Measurements from ENCODE around the gene DACT2. TPM values are rescaled to one million over a fixed set of nuclear protein-coding genes. Genes with fewer than 3 reads are reported as not detected.
"Not testable (repeated sequence)": the region's sequence is repeated elsewhere in the genome, so short reads cannot be mapped to it uniquely, and the experiment has no call there.

DACT2 gene
- total and polyA plus RNA-seq, 2 experiments from 2014 or later = 0.32 to 0.71 TPM

- H3K27me3 ChIP-seq = peaks cover 45% of the 10 kb centered on the region
Measured at GRCh38 chr6:168318090-168318489, 1.5 kb downstream of the DACT2 start.

GRCh38 chr6:168315596-168315995, 4.0 kb downstream of the DACT2 start:
- no peak for DNase-seq (ENCODE audit: low read depth in 1 of 2, low spot score in 1 of 2)
- TF ChIP-seq CTCF (IDR thresholded peaks at IDR 0.05; ENCODE audit: low read depth, low read length) = no peak
- H3K27me3 ChIP-seq = peaks cover 37% of the 10 kb centered on the region
- no peak overlapping the region for H3K4me3 ChIP-seq
- H3K36me3 ChIP-seq = no peaks in the 10 kb centered on the region
- no peaks in the 10 kb centered on the region for H3K4me1 ChIP-seq (ENCODE audit: low read depth)
- H3K27ac ChIP-seq = no peak overlapping the region
- H3K9me3 ChIP-seq (ENCODE audit: low read depth) = no peaks in the 10 kb centered on the region

More at GRCh38 chr6:168318090-168318489, 1.5 kb downstream of the DACT2 start:
- H3K4me1 ChIP-seq (ENCODE audit: low read depth) = no peaks in the 10 kb centered on the region
- H3K4me3 ChIP-seq = no peak overlapping the region
- no peaks in the 10 kb centered on the region for H3K36me3 ChIP-seq
- H3K27ac ChIP-seq = no peak overlapping the region
- no peak for DNase-seq (ENCODE audit: low read depth in 1 of 2, low spot score in 1 of 2)
- H3K9me3 ChIP-seq (ENCODE audit: low read depth) = no peaks in the 10 kb centered on the region
- no peak for TF ChIP-seq CTCF (IDR thresholded peaks at IDR 0.05; ENCODE audit: low read depth, low read length)

GRCh38 chr6:168314948-168315347, 4.6 kb downstream of the DACT2 start:
- Histone ChIP-seq H3K27ac (no peak overlapping the region), H3K4me3 (no peak overlapping the region), H3K36me3 (no peaks in the 10 kb centered on the region), H3K4me1 (ENCODE audit: low read depth) (no peaks in the 10 kb centered on the region), H3K9me3 (ENCODE audit: low read depth) (no peaks in the 10 kb centered on the region), H3K27me3 (peaks cover 30% of the 10 kb centered on the region)
- peak; percentile 17 to 92 for DNase-seq (ENCODE audit: low read depth in 1 of 2, low spot score in 1 of 2)
- peak; percentile 82 for TF ChIP-seq CTCF (IDR thresholded peaks at IDR 0.05; ENCODE audit: low read depth, low read length)

- Histone ChIP-seq H3K4me3 (no peak overlapping the region), H3K27ac (no peak overlapping the region), H3K27me3 (peaks cover 21% of the 10 kb centered on the region), H3K4me1 (ENCODE audit: low read depth) (no peaks in the 10 kb centered on the region), H3K9me3 (ENCODE audit: low read depth) (no peaks in the 10 kb centered on the region), H3K36me3 (no peaks in the 10 kb centered on the region)
- no peak for TF ChIP-seq CTCF (IDR thresholded peaks at IDR 0.05; ENCODE audit: low read depth, low read length)
- DNase-seq (ENCODE audit: low read depth in 1 of 2, low spot score in 1 of 2) = no peak
Measured at GRCh38 chr6:168314021-168314420, 5.6 kb downstream of the DACT2 start.

- Histone ChIP-seq H3K36me3 (no peaks in the 10 kb centered on the region), H3K4me1 (ENCODE audit: low read depth) (no peaks in the 10 kb centered on the region)
- no peak for DNase-seq (ENCODE audit: low read depth in 1 of 2, low spot score in 1 of 2)
Measured at GRCh38 chr6:168313431-168314011, 6.1 kb downstream of the DACT2 start.

GRCh38 chr6:168312125-168312507, 7.5 kb downstream of the DACT2 start:
- not testable (repeated sequence) for DNase-seq (ENCODE audit: low read depth in 1 of 2, low spot score in 1 of 2); H3K9me3 ChIP-seq (ENCODE audit: low read depth); H3K4me1 ChIP-seq (ENCODE audit: low read depth); H3K4me3 ChIP-seq; H3K27ac ChIP-seq; H3K27me3 ChIP-seq; H3K36me3 ChIP-seq

More at GRCh38 chr6:168313431-168314011, 6.1 kb downstream of the DACT2 start:
- Histone ChIP-seq H3K9me3 (ENCODE audit: low read depth) (no peaks in the 10 kb centered on the region), H3K4me3 (no peak overlapping the region), H3K27ac (no peak overlapping the region), H3K27me3 (peaks cover 16% of the 10 kb centered on the region)
- no peak for TF ChIP-seq CTCF (IDR thresholded peaks at IDR 0.05; ENCODE audit: low read depth, low read length)
